HEK293 (cell line): Measurements from ENCODE around the gene TNKS1BP1.

Source experiments
- CTCF ChIA-PET: fragments of 350-600 bp; formaldehyde crosslinking; extraction: SDS; loops from one replicate; lab custom pipeline; 2021; ENCODE audit warnings: antibody characterized with exemption; lab: Yijun Ruan, JAX
- POLR2A ChIA-PET: fragments of 300-600 bp; formaldehyde crosslinking; extraction: SDS; loops from one replicate; lab custom pipeline; 2020; ENCODE audit warnings: antibody characterized with exemption, inconsistent platforms; lab: Yijun Ruan, JAX
- H3K27ac ChIP-seq: fragments of 200-500 bp; sonication (Bioruptor generic); 2 replicates; pipeline ENCODE4 v1.5.1; 2014; ENCODE audit warnings: low read depth, low read length, control low read depth, inconsistent platforms; ENCODE audit errors: extremely low read depth
- H3K36me3 ChIP-seq, 2 experiments: fragments of 200-500 bp in 1 of 2; sonication (Bioruptor generic) in 1 of 2; 1 replicate in 1 of 2; 2 replicates in 1 of 2; pipeline ENCODE4 v1.5.1; 2014 to 2017; ENCODE audit warnings: inconsistent platforms in 2 of 2, low read length in 2 of 2; ENCODE audit not compliant: control insufficient read depth in 2 of 2, insufficient read depth in 1 of 2
- H3K4me1 ChIP-seq: fragments of 200-500 bp; sonication (Bioruptor generic); 2 replicates; pipeline ENCODE4 v1.5.1; 2014; ENCODE audit warnings: mild to moderate bottlenecking, low read length, inconsistent platforms; ENCODE audit not compliant: control insufficient read depth, insufficient read depth
- H3K4me3 ChIP-seq: 2 replicates; pipeline ENCODE4 v1.5.1; 2011; ENCODE audit warnings: low read depth, mild to moderate bottlenecking, control low read depth, low read length, moderate library complexity
- H3K9me3 ChIP-seq: fragments of 200-500 bp; sonication (Bioruptor generic); 2 replicates; pipeline ENCODE4 v1.5.1; 2014; ENCODE audit warnings: low read depth, low read length, inconsistent platforms; ENCODE audit not compliant: control insufficient read depth, insufficient read depth
- ATF2 ChIP-seq: fragments of 450-650 bp; formaldehyde crosslinking; IDR thresholded peaks from 2 replicates; pipeline ENCODE4 v1.5.1; 2016; ENCODE audit warnings: missing biosample characterization, missing genetic modification characterization, low read depth
- BCL11A ChIP-seq: fragments of 450-650 bp; formaldehyde crosslinking; IDR thresholded peaks from 2 replicates; pipeline ENCODE4 v1.5.1; 2016; ENCODE audit warnings: low read depth, missing biosample characterization, missing genetic modification characterization
- IKZF3 ChIP-seq: fragments of 450-650 bp; IDR thresholded peaks from 2 replicates; pipeline ENCODE4 v1.5.0; 2018; ENCODE audit warnings: missing biosample characterization, mild to moderate bottlenecking, missing genetic modification characterization, moderate library complexity
- KLF9 ChIP-seq: fragments of 450-650 bp; formaldehyde crosslinking; IDR thresholded peaks from 2 replicates; pipeline ENCODE4 v1.5.1; 2016; ENCODE audit warnings: missing biosample characterization, missing genetic modification characterization, low read depth
- MEIS1 ChIP-seq: sonication (generic); formaldehyde crosslinking; IDR thresholded peaks from 2 replicates; pipeline ENCODE4 v1.8.1; 2022; ENCODE audit warnings: missing genetic modification reagents, mild to moderate bottlenecking, borderline replicate concordance
- MYNN ChIP-seq: fragments of 450-650 bp; formaldehyde crosslinking; IDR thresholded peaks from 2 replicates; pipeline ENCODE4 v1.5.1; 2016; ENCODE audit warnings: missing biosample characterization, missing genetic modification characterization, borderline replicate concordance
- SALL2 ChIP-seq: fragments of 450-650 bp; formaldehyde crosslinking; IDR thresholded peaks from 2 replicates; pipeline ENCODE4 v1.5.0; 2017; ENCODE audit warnings: missing biosample characterization, mild to moderate bottlenecking, missing genetic modification characterization, borderline replicate concordance
- TCF7L2 ChIP-seq: IDR thresholded peaks from 2 replicates; pipeline ENCODE4 v1.6.1; 2011; ENCODE audit warnings: low read depth, mild to moderate bottlenecking, inconsistent platforms, low read length, moderate library complexity, borderline replicate concordance
- ZBTB21 ChIP-seq: fragments of 450-650 bp; formaldehyde crosslinking; IDR thresholded peaks from 2 replicates; pipeline ENCODE4 v1.5.1; 2017; ENCODE audit warnings: missing biosample characterization, missing genetic modification characterization
- ZBTB26 ChIP-seq: fragments of 450-650 bp; formaldehyde crosslinking; optimal IDR thresholded peaks from 2 replicates; pipeline ENCODE3; 2016; ENCODE audit warnings: missing biosample characterization, mild to moderate bottlenecking, missing genetic modification characterization
- ZBTB7A ChIP-seq: fragments of 450-650 bp; formaldehyde crosslinking; IDR thresholded peaks from 2 replicates; pipeline ENCODE4 v1.5.1; 2016; ENCODE audit warnings: low read depth, missing biosample characterization, missing genetic modification characterization
- ZBTB8A ChIP-seq: fragments of 450-650 bp; formaldehyde crosslinking; IDR thresholded peaks from 2 replicates; pipeline ENCODE4 v1.5.1; 2016; ENCODE audit warnings: missing biosample characterization, missing genetic modification characterization
- ZFHX2 ChIP-seq: fragments of 450-650 bp; formaldehyde crosslinking; conservative IDR thresholded peaks from 2 replicates; pipeline ENCODE4 v1.5.1; 2016; ENCODE audit warnings: missing biosample characterization, missing genetic modification characterization
- ZFP41 ChIP-seq: fragments of 450-650 bp; formaldehyde crosslinking; IDR thresholded peaks from 2 replicates; pipeline ENCODE4 v1.5.1; 2016; ENCODE audit warnings: missing biosample characterization, missing genetic modification characterization, borderline replicate concordance
- ZNF132 ChIP-seq: fragments of 450-650 bp; formaldehyde crosslinking; IDR thresholded peaks from 2 replicates; pipeline ENCODE4 v1.5.1; 2017; ENCODE audit warnings: missing biosample characterization, missing genetic modification characterization, borderline replicate concordance
- ZNF140 ChIP-seq: fragments of 450-650 bp; formaldehyde crosslinking; IDR thresholded peaks from 2 replicates; pipeline ENCODE4 v1.5.1; 2016; ENCODE audit warnings: missing biosample characterization, missing genetic modification characterization
- ZNF175 ChIP-seq: fragments of 450-650 bp; formaldehyde crosslinking; IDR thresholded peaks from 2 replicates; pipeline ENCODE4 v1.5.1; 2016; ENCODE audit warnings: missing biosample characterization, missing genetic modification characterization
- ZNF248 ChIP-seq: fragments of 450-650 bp; formaldehyde crosslinking; IDR thresholded peaks from 2 replicates; pipeline ENCODE4 v1.5.1; 2017; ENCODE audit warnings: missing biosample characterization, missing genetic modification characterization
- ZNF324 ChIP-seq: fragments of 450-650 bp; formaldehyde crosslinking; IDR thresholded peaks from 2 replicates; pipeline ENCODE4 v1.5.1; 2016; ENCODE audit warnings: missing biosample characterization, missing genetic modification characterization
- ZNF350 ChIP-seq: fragments of 450-650 bp; formaldehyde crosslinking; IDR thresholded peaks from 2 replicates; pipeline ENCODE4 v1.5.0; 2017; ENCODE audit warnings: missing biosample characterization, mild to moderate bottlenecking, missing genetic modification characterization
- ZNF473 ChIP-seq: fragments of 450-650 bp; formaldehyde crosslinking; IDR thresholded peaks from 2 replicates; pipeline ENCODE4 v1.5.1; 2017; ENCODE audit warnings: missing biosample characterization, missing genetic modification characterization
- ZNF544 ChIP-seq: fragments of 450-650 bp; formaldehyde crosslinking; IDR thresholded peaks from 2 replicates; pipeline ENCODE4 v1.5.0; 2017; ENCODE audit warnings: missing biosample characterization, missing genetic modification characterization
- ZNF548 ChIP-seq: fragments of 450-650 bp; formaldehyde crosslinking; IDR thresholded peaks from 2 replicates; pipeline ENCODE4 v1.5.1; 2016; ENCODE audit warnings: missing biosample characterization, missing genetic modification characterization
- ZNF654 ChIP-seq: fragments of 450-650 bp; formaldehyde crosslinking; IDR thresholded peaks from 2 replicates; pipeline ENCODE4 v1.5.1; 2016; ENCODE audit warnings: low read depth, missing biosample characterization, missing genetic modification characterization
- ZNF670 ChIP-seq: fragments of 450-650 bp; formaldehyde crosslinking; IDR thresholded peaks from 2 replicates; pipeline ENCODE4 v1.5.1; 2016; ENCODE audit warnings: missing biosample characterization, missing genetic modification characterization, low read depth
- ZNF692 ChIP-seq: fragments of 450-650 bp; formaldehyde crosslinking; IDR thresholded peaks from 2 replicates; pipeline ENCODE4 v1.5.1; 2016; ENCODE audit warnings: missing biosample characterization, missing genetic modification characterization
- ZNF776 ChIP-seq: fragments of 450-650 bp; formaldehyde crosslinking; IDR thresholded peaks from 2 replicates; pipeline ENCODE4 v1.5.0; 2017; ENCODE audit warnings: missing biosample characterization, missing genetic modification characterization, borderline replicate concordance
- ZNF830 ChIP-seq: fragments of 450-650 bp; IDR thresholded peaks from 2 replicates; pipeline ENCODE4 v1.5.0; 2018; ENCODE audit warnings: missing biosample characterization, missing genetic modification characterization, low read depth, mild to moderate bottlenecking, moderate library complexity
- ZSCAN30 ChIP-seq: fragments of 450-650 bp; IDR thresholded peaks from 2 replicates; pipeline ENCODE4 v1.5.1; 2018; ENCODE audit warnings: missing biosample characterization, mild to moderate bottlenecking, missing genetic modification characterization, moderate library complexity

TNKS1BP1 gene

GRCh38 chr11:57290288-57290687, 34.5 kb downstream of the TNKS1BP1 start:
- TF ChIP-seq ZNF140 (tag by site-specific recombination), result no peak
- TF ChIP-seq ZNF350 (tag by site-specific recombination), result no peak
- no peak for TF ChIP-seq ZNF544 (tag by site-specific recombination)
- TF ChIP-seq BCL11A (tag by site-specific recombination), result no peak
- TF ChIP-seq ZNF670, result no peak
- TF ChIP-seq ZNF654, result no peak
- no peak for TF ChIP-seq MYNN (tag by site-specific recombination)
- no peak for TF ChIP-seq ZBTB8A (tag by site-specific recombination)
- TF ChIP-seq ZBTB26, result no peak
- TF ChIP-seq SALL2 (tag by site-specific recombination), result no peak
- TF ChIP-seq ZNF548, result no peak
- no peak for TF ChIP-seq MEIS1
- TF ChIP-seq ZFP41, result no peak
- no peak for TF ChIP-seq ZBTB21 (tag by site-specific recombination)
- TF ChIP-seq ZBTB7A (tag by site-specific recombination), result no peak
- CTCF ChIA-PET, result interaction anchor here (1.2 kb wide), 1 partner anchor 12 kb away, joined by 4 read pairs; no protein-coding TSS in a partner anchor
- POLR2A ChIA-PET, result interaction anchor here (1.0 kb wide), 1 partner anchor 21 kb away, joined by 3 read pairs; no protein-coding TSS in a partner anchor
- Histone ChIP-seq H3K27ac (no peak overlapping the region), H3K36me3 (no peaks in the 10 kb centered on the region), H3K4me1 (peaks cover 3% of the 10 kb centered on the region; the same call in 1 of the 2 replicates), H3K4me3 (no peak overlapping the region), H3K9me3 (no peaks in the 10 kb centered on the region)

GRCh38 chr11:57288771-57289579, 35.8 kb downstream of the TNKS1BP1 start:
- H3K27ac ChIP-seq, result no peak overlapping the region
- ChIA-PET POLR2A (interaction anchor here (1.0 kb wide), 1 partner anchor 20 kb away, joined by 3 read pairs; no protein-coding TSS in a partner anchor), CTCF (interaction anchor here (0.6 to 1.2 kb wide), 2 partner anchors 10 to 51 kb away, joined by 3 to 4 read pairs; no protein-coding TSS in a partner anchor)
- no peaks in the 10 kb centered on the region for H3K4me1 ChIP-seq
- TF ChIP-seq ZNF473 (tag by site-specific recombination) (no peak), ZFHX2 (tag by site-specific recombination) (peak; percentile 68), ZBTB21 (tag by site-specific recombination) (no peak), IKZF3 (tag by site-specific recombination) (no peak), ZNF830 (tag by site-specific recombination) (no peak), ZNF175 (no peak), ZNF132 (tag by site-specific recombination) (no peak), ZNF324 (tag by site-specific recombination) (no peak)
- no peaks in the 10 kb centered on the region for H3K36me3 ChIP-seq
- no peak overlapping the region for H3K4me3 ChIP-seq
- H3K9me3 ChIP-seq, result no peaks in the 10 kb centered on the region

GRCh38 chr11:57287884-57288283, 36.9 kb downstream of the TNKS1BP1 start:
- no peaks in the 10 kb centered on the region for H3K4me1 ChIP-seq
- ChIA-PET CTCF (no interaction called here), POLR2A (no interaction called here)
- H3K36me3 ChIP-seq, result no peaks in the 10 kb centered on the region
- no peaks in the 10 kb centered on the region for H3K9me3 ChIP-seq
- no peak overlapping the region for H3K27ac ChIP-seq
- no peak overlapping the region for H3K4me3 ChIP-seq
- no peak for TF ChIP-seq ZSCAN30
- no peak for TF ChIP-seq ZNF692
- no peak for TF ChIP-seq KLF9 (tag by site-specific recombination)
- no peak for TF ChIP-seq MYNN (tag by site-specific recombination)
- TF ChIP-seq ZNF776 (tag by site-specific recombination), result no peak
- TF ChIP-seq ATF2 (tag by site-specific recombination), result no peak
- no peak for TF ChIP-seq ZNF248 (tag by site-specific recombination)
- TF ChIP-seq ZNF548, result no peak
- no peak for TF ChIP-seq TCF7L2
